Measurements from ENCODE around the gene CFAP92. TPM values are rescaled to one million over a fixed set of nuclear protein-coding genes. Genes with fewer than 3 reads are reported as not detected.
A peak's percentile ranks its signal among the peaks of the same experiment; 100 is the strongest.

The CFAP92 gene
- total RNA-seq, 1 experiment from 2014 or later, result 0.92 TPM

GRCh38 chr3:129003578-129004112 is 9.8 kb upstream of the CFAP92 start:
- H3K4me2 ChIP-seq (ENCODE audit: insufficient read depth, insufficient read length, low read length), result no peak overlapping the region
- peaks cover 96% of the 10 kb centered on the region for H3K27me3 Mint-ChIP-seq (ENCODE audit: low read depth)

More at GRCh38 chr3:129003578-129004112, 9.8 kb upstream of the CFAP92 start:
- Histone ChIP-seq H2BK120ac (ENCODE audit: low read depth, low read length, poor library complexity, severe bottlenecking) (no peak overlapping the region), H3T11ph (ENCODE audit: low read length) (no peak overlapping the region), H3K23me2 (ENCODE audit: insufficient read length, low read depth, low read length, poor library complexity, severe bottlenecking) (peaks cover 7% of the 10 kb centered on the region), H3K27ac (ENCODE audit: insufficient read length, low read depth, low read length) (no peak overlapping the region), H3K14ac (ENCODE audit: insufficient read depth, low read length) (no peak overlapping the region), H2BK12ac (ENCODE audit: insufficient read length, low read depth, low read length) (no peak overlapping the region), H3K79me2 (ENCODE audit: insufficient read depth, low read length) (no peaks in the 10 kb centered on the region), H3K4ac (ENCODE audit: low read depth, low read length) (no peak overlapping the region), H4K5ac (ENCODE audit: insufficient read length, low read depth, low read length) (no peak overlapping the region), H4K8ac (replicated peaks; ENCODE audit: insufficient read length, low read depth, low read length) (no peak overlapping the region), H2AFZ (ENCODE audit: low read length) (no peak overlapping the region), H4K91ac (ENCODE audit: insufficient read length, low read depth, low read length) (no peak overlapping the region), H3K79me1 (ENCODE audit: insufficient read depth, low read depth, low read length, poor library complexity, severe bottlenecking) (no peaks in the 10 kb centered on the region), H2BK20ac (ENCODE audit: low read depth, low read length, poor library complexity, severe bottlenecking) (no peak overlapping the region), H3K9ac (ENCODE audit: extremely low read depth, insufficient read length, low read length) (no peak overlapping the region), H3K23ac (ENCODE audit: insufficient read length, low read depth, low read length) (no peak overlapping the region), H3K18ac (ENCODE audit: insufficient read length, low read depth, low read length) (no peak overlapping the region), H2BK15ac (ENCODE audit: low read depth, low read length) (no peak overlapping the region), H3K56ac (ENCODE audit: insufficient read length, low read depth, low read length) (no peak overlapping the region), H3K9me3 (ENCODE audit: control insufficient read depth, low read depth, low read length) (no peaks in the 10 kb centered on the region), H4K20me1 (ENCODE audit: control insufficient read depth, insufficient read depth, insufficient read length) (no peaks in the 10 kb centered on the region), H2BK5ac (ENCODE audit: insufficient read length, low read length) (no peak overlapping the region), H3K27me3 (ENCODE audit: insufficient read depth, low read length) (peaks cover 48% of the 10 kb centered on the region), H3K4me1 (ENCODE audit: insufficient read depth, low read length) (peaks cover 2% of the 10 kb centered on the region; the same call in 1 of the 2 replicates), H2AK5ac (ENCODE audit: insufficient read length, low read length) (no peak overlapping the region)
- peak; percentile 64 for DNase-seq
- Mint-ChIP-seq H3K9me3 (peaks cover 0 to 8% of the 10 kb centered on the region in 2 experiments; a peak in 4 of 5 replicates), H3K4me3 (peak overlapping the region in 1 of 2 experiments; percentile 8; a peak in 1 of 5 replicates), H3K4me1 (peaks cover 14 to 30% of the 10 kb centered on the region in 2 experiments), H3K36me3 (ENCODE audit: insufficient read depth in 1 of 3, low read depth in 3 of 3) (no peaks in the 10 kb centered on the region; a peak in 3 of 7 replicates), H3K27ac (no peak overlapping the region)
- TF ChIP-seq CTCF (conservative IDR thresholded peaks at IDR 0.05), result no peak
- no CpG with 5 or more reads among the region's 55 CpGs for WGBS (ENCODE audit: extremely low coverage, insufficient read length, low lambda C conversion rate)
